B cell (primary cell): ENCODE data around the gene DIPK2A. TPM values are rescaled to one million over a fixed set of nuclear protein-coding genes. Genes with fewer than 3 reads are reported as not detected.

Source experiments
- ATAC-seq: fragments of 200-7000 bp; cut with Tn5 transposase; one replicate; pipeline ENCODE4 v1.10.0; 2021; ENCODE audit warnings: low read depth, mild to moderate bottlenecking, moderate number of reproducible peaks, moderate library complexity
- CTCF ChIA-PET: fragments of 350-600 bp; sonication (Branson Sonifier 250); formaldehyde crosslinking; loops from one replicate; lab custom pipeline; 2021; ENCODE audit warnings: antibody characterized with exemption, inconsistent platforms; lab: Charles Lee
- POLR2A ChIA-PET: fragments of 350-600 bp; sonication (Branson Sonifier 250); formaldehyde crosslinking; loops from one replicate; lab custom pipeline; 2021; ENCODE audit warnings: antibody characterized with exemption; lab: Charles Lee
- DNase-seq: peaks from one replicate; pipeline ENCODE4 v3.0.0; 2013
- H2AFZ ChIP-seq: 2 replicates; pipeline ENCODE4 v1.6.1; 2012; ENCODE audit warnings: mild to moderate bottlenecking, low read depth, low read length; ENCODE audit not compliant: insufficient read depth, poor library complexity, severe bottlenecking
- H3K27ac ChIP-seq, 2 donors: 1 replicate in 1 of 2; 2 replicates in 1 of 2; pipeline ENCODE4 v1.5.1; 2012 to 2013; ENCODE audit warnings: low read length in 2 of 2, mild to moderate bottlenecking in 2 of 2, moderate library complexity in 1 of 2
- H3K27me3 ChIP-seq, 4 experiments: fragments of 200-600 bp in 1 of 4; sonication (generic) in 1 of 4; replicated peaks in 1 of 4; 1 replicate in 2 of 4; 2 replicates in 2 of 4; pipeline versions ENCODE4 v1.6.1 to v1.7.0; 2013 to 2016; ENCODE audit warnings: low read length in 3 of 4, mild to moderate bottlenecking in 2 of 4, mixed read lengths in 1 of 4, moderate library complexity in 1 of 4; ENCODE audit not compliant: insufficient read depth in 4 of 4, control insufficient read depth in 3 of 4; ENCODE audit errors: control extremely low read depth in 1 of 4
- H3K36me3 ChIP-seq, 2 experiments: replicated peaks in 1 of 2; 1 replicate in 1 of 2; 2 replicates in 1 of 2; pipeline versions ENCODE4 v1.6.1 to v1.7.1; 2013; ENCODE audit warnings: low read length in 1 of 2; ENCODE audit not compliant: insufficient read depth in 2 of 2, control insufficient read depth in 1 of 2; ENCODE audit errors: control extremely low read depth in 1 of 2, extremely low read depth in 1 of 2
- H3K4me1 ChIP-seq, 2 donors: fragments of 200-600 bp in 1 of 2; sonication (generic) in 1 of 2; 1 replicate in 1 of 2; 2 replicates in 1 of 2; pipeline versions ENCODE4 v1.5.1 to v1.6.1; 2013 to 2017; ENCODE audit warnings: low read length in 2 of 2; ENCODE audit not compliant: control insufficient read depth in 2 of 2, insufficient read depth in 2 of 2
- H3K4me2 ChIP-seq: replicated peaks from 2 replicates; pipeline ENCODE3; 2012; ENCODE audit warnings: mild to moderate bottlenecking, low read depth, low read length; ENCODE audit not compliant: poor library complexity, severe bottlenecking
- H3K4me3 ChIP-seq, 5 experiments: fragments of 200-600 bp in 1 of 5; sonication (generic) in 1 of 5; 1 replicate in 3 of 5; 2 replicates in 2 of 5; pipeline versions ENCODE4 v1.5.1 to v1.7.0; 2011 to 2016; ENCODE audit warnings: low read length in 4 of 5, mild to moderate bottlenecking in 4 of 5, low read depth in 2 of 5, control low read depth in 1 of 5, moderate library complexity in 1 of 5; ENCODE audit not compliant: insufficient read depth in 1 of 5; ENCODE audit errors: control extremely low read depth in 1 of 5, extremely low read depth in 1 of 5
- H3K79me2 ChIP-seq: fragments of 200-600 bp; sonication (generic); one replicate; pipeline ENCODE4 v1.6.0; 2016; ENCODE audit warnings: low read length; ENCODE audit not compliant: control insufficient read depth, insufficient read depth
- H3K9ac ChIP-seq: fragments of 200-600 bp; sonication (generic); 2 replicates; pipeline ENCODE4 v1.6.1; 2017; ENCODE audit warnings: mild to moderate bottlenecking, low read length, moderate library complexity
- H3K9me3 ChIP-seq, 3 donors: one replicate each; pipeline versions ENCODE4 v1.6.1 to v1.7.1; 2013; ENCODE audit warnings: low read length in 2 of 3; ENCODE audit not compliant: control insufficient read depth in 2 of 3, insufficient read depth in 1 of 3; ENCODE audit errors: control extremely low read depth in 1 of 3
- H4K20me1 ChIP-seq: 2 replicates; pipeline ENCODE4 v1.6.0; 2012; ENCODE audit warnings: mild to moderate bottlenecking, low read length; ENCODE audit not compliant: insufficient read depth, control insufficient read depth, poor library complexity, severe bottlenecking
- H3K27ac Mint-ChIP-seq: one replicate; pipeline ENCODE4 v1.8.0; 2021; ENCODE audit warnings: mixed read lengths
- H3K27me3 Mint-ChIP-seq: one replicate; pipeline ENCODE4 v1.8.0; 2021; ENCODE audit warnings: mixed read lengths
- H3K4me1 Mint-ChIP-seq: one replicate; pipeline ENCODE4 v1.8.0; 2021; ENCODE audit warnings: mixed read lengths
- H3K4me3 Mint-ChIP-seq: one replicate; pipeline ENCODE4 v1.8.0; 2021; ENCODE audit warnings: mixed read lengths
- H3K9me3 Mint-ChIP-seq: one replicate; pipeline ENCODE4 v1.8.0; 2022; ENCODE audit warnings: mixed read lengths; ENCODE audit not compliant: insufficient read depth
- CTCF ChIP-seq: fragments of 200-600 bp; IDR thresholded peaks from one replicate; pipeline ENCODE4 v1.8.0; 2022; ENCODE audit warnings: antibody characterized with exemption, mild to moderate bottlenecking
- EZH2 ChIP-seq: IDR thresholded peaks from 2 replicates; pipeline ENCODE4 v1.6.1; 2012; ENCODE audit warnings: borderline replicate concordance, low read depth, mild to moderate bottlenecking, moderate library complexity, low read length; ENCODE audit not compliant: insufficient read depth, poor library complexity, severe bottlenecking
- WGBS: methylation state at CpG from one replicate; pipeline ENCODE4 v1.1.5; 2013; ENCODE audit warnings: missing lambda C conversion rate; ENCODE audit not compliant: insufficient coverage; 5-methylcytosine and 5-hydroxymethylcytosine counted together
- intact Hi-C: fragments of 100-400 bp; cut with micrococcal nuclease; formaldehyde crosslinking; loops from one replicate; pipeline ENCODE4 v1.10.0; 2022
- polyA plus RNA-seq: library from polyadenylated mRNA; depleted of rRNA; stranded (reverse); fragments of >200 nt; gene quantifications from 2 replicates; pipeline ENCODE4 v1.2.3, GENCODE V29; 2012
- total RNA-seq, 2 donors: library from RNA; stranded (reverse); fragments of 120-200 nt in 1 of 2; gene quantifications; 1 replicate in 1 of 2; 2 replicates in 1 of 2; pipeline versions ENCODE4 v1.2.3 to v1.2.4, GENCODE V29; 2013 to 2022

DIPK2A gene
- total and polyA plus RNA-seq, 2 donors (not counting 1 experiment from before 2014, with no cell fraction given) = 16.3 to 55.3 TPM

DNA sequence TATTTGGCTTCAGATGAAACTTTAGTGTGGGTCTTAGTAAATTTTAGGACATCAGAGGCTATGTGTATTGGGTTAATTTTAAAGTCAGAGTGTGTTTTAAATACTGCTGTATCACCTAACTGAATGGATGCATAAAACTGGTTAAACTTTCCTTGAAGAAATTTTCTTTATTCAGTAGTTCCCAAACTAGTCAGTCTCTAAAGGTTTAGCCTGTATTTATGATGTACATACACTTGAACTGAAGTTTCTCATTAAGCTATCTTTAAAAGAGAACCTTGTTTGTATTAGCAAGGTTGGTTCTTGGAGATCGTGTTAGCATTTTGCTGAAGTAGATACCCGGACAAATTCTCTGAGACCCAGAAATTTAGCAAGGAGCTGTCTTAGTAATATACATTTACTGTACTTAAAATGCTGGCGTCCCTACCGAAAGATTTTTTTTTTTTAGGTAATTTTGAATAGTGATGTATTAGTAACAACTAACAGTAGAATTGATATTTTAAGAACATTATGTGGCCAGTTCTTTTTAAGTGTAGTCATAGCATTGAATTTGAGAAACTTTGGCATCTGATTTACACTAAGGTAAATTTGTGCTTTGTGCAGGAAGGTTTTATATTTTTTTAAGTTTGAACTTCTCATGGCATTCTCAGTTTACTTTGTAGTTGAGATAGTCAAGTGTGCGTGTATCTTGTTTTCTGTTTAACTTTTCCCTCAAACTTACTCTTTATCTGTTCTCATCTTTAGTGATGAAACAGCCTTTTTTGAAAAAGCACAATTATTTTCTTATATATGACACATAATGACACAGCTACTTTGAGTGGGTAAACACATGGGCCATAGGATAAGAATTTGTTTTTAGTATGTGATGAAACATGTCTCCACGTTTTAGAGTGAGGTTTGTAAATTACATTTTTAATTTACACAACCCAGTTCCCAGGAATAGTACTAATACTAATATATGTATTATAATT is 2.9 kb downstream of the DIPK2A start:
- Mint-ChIP-seq H3K4me3 (peak overlapping the region; percentile 97), H3K4me1 (peaks cover 52% of the 10 kb centered on the region), H3K27ac (peak overlapping the region; percentile 39), H3K9me3 (no peaks in the 10 kb centered on the region), H3K27me3 (no peaks in the 10 kb centered on the region)
- TF ChIP-seq EZH2 (no peak), CTCF (no peak)
- H3K4me1 ChIP-seq = peaks cover 26 to 54% of the 10 kb centered on the region in 2 donors
- H3K4me2 ChIP-seq = peak overlapping the region; percentile 92
- H3K27me3 ChIP-seq = no peaks in the 10 kb centered on the region
- H4K20me1 ChIP-seq = peaks cover 20% of the 10 kb centered on the region
- no peak for ATAC-seq
- WGBS = no CpG with 5 or more reads among the region's 6 CpGs
- intact Hi-C loops = loop anchor here (5.0 to 10.0 kb wide), 8 partner anchors 77 to 1527 kb away; partner anchors contain the start of genes CHST2, PLS1 and XRN1
- peaks cover 65% of the 10 kb centered on the region for H3K79me2 ChIP-seq
- H3K9ac ChIP-seq = peak overlapping the region; percentile 85
- H3K36me3 ChIP-seq = no peaks in the 10 kb centered on the region
- H2AFZ ChIP-seq = no peak overlapping the region
- no peaks in the 10 kb centered on the region for H3K9me3 ChIP-seq
- peak overlapping the region in 3 of 5 experiments; percentile 8 to 92 (median 90) for H3K4me3 ChIP-seq
- peak overlapping the region in 1 of 2 donors; percentile 93 for H3K27ac ChIP-seq
- no peak for DNase-seq
- CTCF ChIA-PET = interaction anchor here (0.6 to 2.1 kb wide), 18 partner anchors 9 to 1380 kb away, joined by 3 to 7 read pairs (median 4); no protein-coding TSS in a partner anchor
- POLR2A ChIA-PET = interaction anchor here (0.7 kb wide), 1 partner anchor 196 kb away, joined by 6 read pairs; no protein-coding TSS in a partner anchor
